GM23338 (cell line): ENCODE results near the gene EPS8. TPM values are rescaled to one million over a fixed set of nuclear protein-coding genes. Genes with fewer than 3 reads are reported as not detected.

Source experiments
- ATAC-seq: fragments of 200-7000 bp; cut with Tn5 transposase; 3 replicates; pipeline ENCODE4 v1.9.1; 2020
- DNase-seq: peaks from one replicate; pipeline ENCODE4 v3.0.0-alpha.2; 2015; ENCODE audit warnings: low spot score
- H2AFZ ChIP-seq: fragments of 200-600 bp; sonication (generic); 2 replicates; pipeline ENCODE4 v1.8.0; 2016; ENCODE audit warnings: antibody characterized with exemption, mild to moderate bottlenecking, moderate library complexity
- H3F3A ChIP-seq: fragments of 200-600 bp; sonication (generic); replicated peaks from 2 replicates; pipeline ENCODE4 v1.8.0; 2017; ENCODE audit warnings: antibody characterized with exemption, mixed run types, low read depth
- H3K27ac ChIP-seq: fragments of 200-600 bp; sonication (generic); 2 replicates; pipeline ENCODE4 v1.6.1; 2016; ENCODE audit warnings: low read depth
- H3K27me3 ChIP-seq: fragments of 200-600 bp; sonication (generic); 2 replicates; pipeline ENCODE4 v1.8.0; 2016; ENCODE audit warnings: mild to moderate bottlenecking, mixed run types, moderate library complexity; ENCODE audit not compliant: insufficient read depth
- H3K36me3 ChIP-seq: fragments of 200-600 bp; sonication (generic); 2 replicates; pipeline ENCODE4 v1.8.0; 2016; ENCODE audit warnings: mild to moderate bottlenecking; ENCODE audit not compliant: insufficient read depth
- H3K4me1 ChIP-seq: fragments of 200-600 bp; sonication (generic); 2 replicates; pipeline ENCODE4 v1.8.0; 2016; ENCODE audit warnings: mild to moderate bottlenecking, moderate library complexity; ENCODE audit not compliant: insufficient read depth
- H3K4me2 ChIP-seq: fragments of 200-600 bp; sonication (generic); 2 replicates; pipeline ENCODE4 v1.7.1; 2017; ENCODE audit warnings: mixed run types
- H3K4me3 ChIP-seq: fragments of 200-600 bp; sonication (generic); 2 replicates; pipeline ENCODE4 v1.6.1; 2016; ENCODE audit warnings: mixed run types
- H3K79me2 ChIP-seq: fragments of 200-600 bp; sonication (generic); replicated peaks from 2 replicates; pipeline ENCODE4 v1.8.0; 2017; ENCODE audit warnings: mild to moderate bottlenecking; ENCODE audit not compliant: insufficient read depth
- H3K9me2 ChIP-seq: fragments of 200-600 bp; sonication (generic); 2 replicates; pipeline ENCODE4 v1.8.0; 2017; ENCODE audit not compliant: insufficient read depth
- H4K20me1 ChIP-seq: fragments of 200-600 bp; sonication (generic); replicated peaks from 2 replicates; pipeline ENCODE4 v1.8.0; 2017; ENCODE audit warnings: mild to moderate bottlenecking; ENCODE audit not compliant: insufficient read depth
- H3K27ac Mint-ChIP-seq: 2 replicates; pipeline ENCODE4 v1.8.0; 2020; ENCODE audit warnings: inconsistent platforms, mild to moderate bottlenecking, moderate library complexity, mixed read lengths
- H3K27me3 Mint-ChIP-seq: 3 replicates; pipeline ENCODE4 v1.8.0; 2022; ENCODE audit warnings: low read depth, mild to moderate bottlenecking, moderate library complexity, mixed read lengths, inconsistent platforms; ENCODE audit not compliant: insufficient read depth, poor library complexity
- H3K36me3 Mint-ChIP-seq: 3 replicates; pipeline ENCODE4 v1.8.0; 2021; ENCODE audit warnings: low read depth, mild to moderate bottlenecking, inconsistent platforms, moderate library complexity, mixed read lengths
- H3K4me1 Mint-ChIP-seq: 3 replicates; pipeline ENCODE4 v1.8.0; 2020; ENCODE audit warnings: mild to moderate bottlenecking, inconsistent platforms, mixed read lengths
- H3K4me3 Mint-ChIP-seq: 3 replicates; pipeline ENCODE4 v1.8.0; 2021; ENCODE audit warnings: moderate library complexity, mild to moderate bottlenecking, inconsistent platforms, mixed read lengths
- H3K9me3 Mint-ChIP-seq: 3 replicates; pipeline ENCODE4 v1.8.0; 2020; ENCODE audit warnings: moderate library complexity, mild to moderate bottlenecking, inconsistent platforms, mixed read lengths
- CREB1 ChIP-seq: fragments of 250-450 bp; sonication (Bioruptor Pico); IDR thresholded peaks from 2 replicates; pipeline ENCODE4 v1.5.0; 2020; ENCODE audit warnings: low read depth, mild to moderate bottlenecking, moderate library complexity
- CTCF ChIP-seq, 2 experiments: fragments of 200-600 bp in 1 of 2; sonication (generic) in 1 of 2; conservative IDR thresholded peaks; 2 replicates each; pipeline versions ENCODE4 v1.5.1 to v1.6.1; 2016 to 2017; ENCODE audit warnings: antibody characterized with exemption in 2 of 2, low read depth in 2 of 2, mild to moderate bottlenecking in 2 of 2, moderate library complexity in 1 of 2
- ETS1 ChIP-seq: IDR thresholded peaks from 2 replicates; pipeline ENCODE4 v1.6.1; 2016; ENCODE audit warnings: antibody characterized with exemption
- EZH2 ChIP-seq: fragments of 200-600 bp; sonication (generic); IDR thresholded peaks from one replicate; pipeline ENCODE4 v1.8.0; 2017; ENCODE audit warnings: antibody characterized with exemption, mild to moderate bottlenecking, low read depth; ENCODE audit not compliant: unreplicated experiment
- EZH2phosphoT487 ChIP-seq: fragments of 200-600 bp; sonication (generic); IDR thresholded peaks from one replicate; pipeline ENCODE4 v1.8.1; 2018; ENCODE audit warnings: antibody characterized with exemption; ENCODE audit not compliant: unreplicated experiment
- JUNB ChIP-seq: IDR thresholded peaks from one replicate; pipeline ENCODE4 v1.6.1; 2016; ENCODE audit warnings: antibody characterized with exemption; ENCODE audit not compliant: unreplicated experiment
- POLR2AphosphoS5 ChIP-seq: IDR thresholded peaks from 2 replicates; pipeline ENCODE4 v1.6.1; 2016; ENCODE audit warnings: antibody characterized with exemption, low read depth
- STAT1 ChIP-seq: IDR thresholded peaks from one replicate; pipeline ENCODE4 v1.6.1; 2016; ENCODE audit warnings: antibody characterized with exemption; ENCODE audit not compliant: unreplicated experiment
- ZNF114 ChIP-seq: fragments of 250-450 bp; sonication (Bioruptor Pico); IDR thresholded peaks from 2 replicates; pipeline ENCODE4 v1.5.0; 2020; ENCODE audit warnings: mild to moderate bottlenecking, moderate library complexity
- polyA plus RNA-seq: library from polyadenylated mRNA; unstranded; fragments of >200 nt; fragmentation: Nextera tagmentation; extraction: Ambion mirVana; gene quantifications from 2 replicates; pipeline ENCODE4 v1.2.1, GENCODE V29; 2016
- total RNA-seq: library from RNA; depleted of rRNA; stranded (reverse); fragments of >200 nt; shearing (Covaris generic); gene quantifications from 2 replicates; pipeline ENCODE4 v1.2.3, GENCODE V29; 2014
- TF ChIP-seq, protein P1 (sequence below): IDR thresholded peaks from one replicate; pipeline ENCODE4 v1.6.1; 2018; ENCODE audit warnings: antibody characterized with exemption; ENCODE audit not compliant: unreplicated experiment

The EPS8 gene
- total and polyA plus RNA-seq, 2 experiments from 2014 or later = 3.5 to 5.4 TPM

DNA sequence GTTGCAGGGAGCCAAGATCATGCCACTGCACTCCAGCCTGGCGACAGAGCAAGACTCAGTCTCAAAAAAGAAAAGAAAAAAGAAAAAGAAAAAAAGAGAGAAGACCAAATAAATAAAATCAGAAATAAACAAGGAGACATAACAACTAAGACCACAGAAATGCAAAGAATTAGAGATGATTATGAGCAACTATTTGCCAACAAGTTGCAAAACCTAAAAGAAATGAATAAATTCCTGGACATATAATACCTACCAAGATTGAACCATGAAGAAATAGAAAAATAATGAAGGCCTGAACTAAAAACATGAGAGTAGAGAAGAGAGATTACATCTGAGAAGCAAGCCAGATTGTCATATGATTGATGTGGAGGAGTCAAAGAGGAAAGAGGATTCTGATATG lies 17.6 kb upstream of the EPS8 start:
- no peaks in the 10 kb centered on the region for H3K4me1 Mint-ChIP-seq
- Histone ChIP-seq H3K27me3 (no peaks in the 10 kb centered on the region), H3K79me2 (no peaks in the 10 kb centered on the region), H3K27ac (no peak overlapping the region), H3K4me2 (no peak overlapping the region), H3K9me2 (no peaks in the 10 kb centered on the region; the same call in 1 of the 2 replicates), H3K36me3 (no peaks in the 10 kb centered on the region), H3K4me3 (no peak overlapping the region), H3F3A (no peaks in the 10 kb centered on the region), H2AFZ (no peak overlapping the region), H3K4me1 (no peaks in the 10 kb centered on the region), H4K20me1 (no peaks in the 10 kb centered on the region)
- no peak for ATAC-seq
- no peak for DNase-seq
- H3K36me3 Mint-ChIP-seq = no peaks in the 10 kb centered on the region
- no peaks in the 10 kb centered on the region for H3K27me3 Mint-ChIP-seq
- TF ChIP-seq JUNB = no peak
- TF ChIP-seq, protein P1, sequence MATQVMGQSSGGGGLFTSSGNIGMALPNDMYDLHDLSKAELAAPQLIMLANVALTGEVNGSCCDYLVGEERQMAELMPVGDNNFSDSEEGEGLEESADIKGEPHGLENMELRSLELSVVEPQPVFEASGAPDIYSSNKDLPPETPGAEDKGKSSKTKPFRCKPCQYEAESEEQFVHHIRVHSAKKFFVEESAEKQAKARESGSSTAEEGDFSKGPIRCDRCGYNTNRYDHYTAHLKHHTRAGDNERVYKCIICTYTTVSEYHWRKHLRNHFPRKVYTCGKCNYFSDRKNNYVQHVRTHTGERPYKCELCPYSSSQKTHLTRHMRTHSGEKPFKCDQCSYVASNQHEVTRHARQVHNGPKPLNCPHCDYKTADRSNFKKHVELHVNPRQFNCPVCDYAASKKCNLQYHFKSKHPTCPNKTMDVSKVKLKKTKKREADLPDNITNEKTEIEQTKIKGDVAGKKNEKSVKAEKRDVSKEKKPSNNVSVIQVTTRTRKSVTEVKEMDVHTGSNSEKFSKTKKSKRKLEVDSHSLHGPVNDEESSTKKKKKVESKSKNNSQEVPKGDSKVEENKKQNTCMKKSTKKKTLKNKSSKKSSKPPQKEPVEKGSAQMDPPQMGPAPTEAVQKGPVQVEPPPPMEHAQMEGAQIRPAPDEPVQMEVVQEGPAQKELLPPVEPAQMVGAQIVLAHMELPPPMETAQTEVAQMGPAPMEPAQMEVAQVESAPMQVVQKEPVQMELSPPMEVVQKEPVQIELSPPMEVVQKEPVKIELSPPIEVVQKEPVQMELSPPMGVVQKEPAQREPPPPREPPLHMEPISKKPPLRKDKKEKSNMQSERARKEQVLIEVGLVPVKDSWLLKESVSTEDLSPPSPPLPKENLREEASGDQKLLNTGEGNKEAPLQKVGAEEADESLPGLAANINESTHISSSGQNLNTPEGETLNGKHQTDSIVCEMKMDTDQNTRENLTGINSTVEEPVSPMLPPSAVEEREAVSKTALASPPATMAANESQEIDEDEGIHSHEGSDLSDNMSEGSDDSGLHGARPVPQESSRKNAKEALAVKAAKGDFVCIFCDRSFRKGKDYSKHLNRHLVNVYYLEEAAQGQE = no peak
- TF ChIP-seq EZH2 = no peak
- TF ChIP-seq EZH2phosphoT487 = no peak
- H3K9me3 Mint-ChIP-seq = no peaks in the 10 kb centered on the region
- no peak overlapping the region for H3K4me3 Mint-ChIP-seq
- no peak overlapping the region for H3K27ac Mint-ChIP-seq

- Histone ChIP-seq H3K4me3 (no peak overlapping the region), H3K9me2 (no peaks in the 10 kb centered on the region; the same call in 1 of the 2 replicates), H3K36me3 (no peaks in the 10 kb centered on the region), H3K4me2 (no peak overlapping the region), H3K79me2 (no peaks in the 10 kb centered on the region), H2AFZ (0 out of 2 replicates have a peak overlapping the region, but pooled peaks have one; percentile 23), H3K4me1 (no peaks in the 10 kb centered on the region; the same call in 1 of the 2 replicates), H4K20me1 (no peaks in the 10 kb centered on the region), H3K27me3 (no peaks in the 10 kb centered on the region), H3F3A (no peaks in the 10 kb centered on the region), H3K27ac (no peak overlapping the region)
- Mint-ChIP-seq H3K36me3 (no peaks in the 10 kb centered on the region), H3K4me1 (peaks cover 5% of the 10 kb centered on the region; the same call in 2 of the 3 replicates), H3K4me3 (no peak overlapping the region), H3K27ac (no peak overlapping the region), H3K9me3 (no peaks in the 10 kb centered on the region), H3K27me3 (no peaks in the 10 kb centered on the region)
- DNase-seq (no peak), ATAC-seq (no peak)
- TF ChIP-seq EZH2 (no peak), CREB1 (no peak), CTCF (conservative IDR thresholded peaks at IDR 0.05; ENCODE audit: low read depth in 2 of 2) (no peak), STAT1 (no peak), EZH2phosphoT487 (no peak), ZNF114 (CRISPR knock-in tag) (no peak), JUNB (no peak), ETS1 (no peak), POLR2AphosphoS5 (no peak)
- TF ChIP-seq, protein P1 = no peak
These were observed 12.9 kb upstream of the EPS8 start for GRCh38 chr12:15801770-15802744.
